Mucosa of stomach (tissue), 1 donor: ENCODE data around the gene MELTF.
A peak's percentile ranks its signal among the peaks of the same experiment; 100 is the strongest.

Source experiments
- H3K27me3 ChIP-seq: one replicate; pipeline ENCODE4 v1.7.0; 2013; ENCODE audit warnings: mild to moderate bottlenecking, low read length; ENCODE audit not compliant: control insufficient read depth, insufficient read depth
- H3K36me3 ChIP-seq: one replicate; pipeline ENCODE4 v1.7.0; 2013; ENCODE audit warnings: low read length; ENCODE audit not compliant: control insufficient read depth, insufficient read depth
- H3K4me1 ChIP-seq: one replicate; pipeline ENCODE4 v1.7.0; 2013; ENCODE audit warnings: mild to moderate bottlenecking, low read length; ENCODE audit not compliant: control insufficient read depth, insufficient read depth
- H3K4me3 ChIP-seq: one replicate; pipeline ENCODE4 v1.7.0; 2013; ENCODE audit warnings: low read length
- H3K9ac ChIP-seq: one replicate; pipeline ENCODE4 v1.7.0; 2013; ENCODE audit warnings: mild to moderate bottlenecking, low read length, moderate library complexity
- H3K9me3 ChIP-seq: one replicate; pipeline ENCODE4 v1.7.0; 2013; ENCODE audit warnings: mild to moderate bottlenecking, low read length, moderate library complexity; ENCODE audit not compliant: control insufficient read depth
- donor health status: Pancreatic carcinoma.

Gene MELTF

GRCh38 chr3:197003461-197004385 lies 25.9 kb downstream of the MELTF start:
- Histone ChIP-seq H3K9ac (peak overlapping the region; percentile 73), H3K27me3 (peaks cover 3% of the 10 kb centered on the region), H3K4me1 (peaks cover 18% of the 10 kb centered on the region), H3K9me3 (no peaks in the 10 kb centered on the region), H3K4me3 (peak overlapping the region; percentile 20), H3K36me3 (no peaks in the 10 kb centered on the region)

DNA sequence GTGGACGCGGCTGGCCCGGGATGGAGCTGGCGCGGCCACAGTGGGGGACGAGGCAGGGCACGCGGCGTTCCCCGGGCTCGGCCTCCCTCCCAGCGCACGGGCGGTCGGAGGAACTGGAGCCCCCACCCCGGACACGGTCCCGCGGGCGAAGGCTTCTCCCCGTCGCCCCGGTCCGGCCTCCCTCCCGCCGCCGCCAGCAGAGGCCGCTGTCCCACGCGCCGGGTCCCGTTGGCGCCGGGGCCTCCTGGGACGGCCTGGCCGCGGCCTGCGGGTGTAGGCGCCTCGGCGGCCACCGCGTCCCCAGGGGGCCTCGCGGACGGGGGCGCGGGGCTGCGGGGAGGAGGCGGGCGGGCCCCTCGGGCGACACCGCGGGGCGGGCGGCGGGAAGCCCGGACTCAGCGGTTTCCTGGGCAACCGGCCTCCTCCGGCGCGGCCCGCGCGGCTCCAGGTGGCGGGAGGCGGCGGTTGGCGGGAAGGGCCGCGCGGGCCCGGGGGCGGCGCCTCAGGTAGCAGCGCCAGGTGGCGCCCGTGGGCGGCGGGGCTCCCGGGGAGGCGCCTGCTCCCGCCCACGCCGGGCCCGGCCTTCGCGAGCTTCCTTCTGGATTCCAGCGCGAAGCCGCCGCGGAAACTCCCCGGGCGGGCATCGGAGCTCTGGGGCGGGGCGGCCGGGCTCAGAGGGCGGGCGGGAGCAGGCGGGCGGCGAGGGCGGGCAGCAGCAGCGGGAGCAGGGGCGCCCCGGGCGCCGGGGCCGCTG lies 26.7 kb downstream of the MELTF start:
- Histone ChIP-seq H3K27me3 (peaks cover 3% of the 10 kb centered on the region), H3K9ac (peak overlapping the region; percentile 67), H3K4me3 (no peak overlapping the region), H3K4me1 (peaks cover 18% of the 10 kb centered on the region), H3K36me3 (no peaks in the 10 kb centered on the region), H3K9me3 (no peaks in the 10 kb centered on the region)

GRCh38 chr3:197001972-197002700 lies 27.5 kb downstream of the MELTF start:
- H3K36me3 ChIP-seq, result no peaks in the 10 kb centered on the region
- peak overlapping the region; percentile 67 for H3K9ac ChIP-seq
- peaks cover 3% of the 10 kb centered on the region for H3K27me3 ChIP-seq
- H3K9me3 ChIP-seq, result no peaks in the 10 kb centered on the region
- no peak overlapping the region for H3K4me3 ChIP-seq
- H3K4me1 ChIP-seq, result peaks cover 12% of the 10 kb centered on the region

DNA sequence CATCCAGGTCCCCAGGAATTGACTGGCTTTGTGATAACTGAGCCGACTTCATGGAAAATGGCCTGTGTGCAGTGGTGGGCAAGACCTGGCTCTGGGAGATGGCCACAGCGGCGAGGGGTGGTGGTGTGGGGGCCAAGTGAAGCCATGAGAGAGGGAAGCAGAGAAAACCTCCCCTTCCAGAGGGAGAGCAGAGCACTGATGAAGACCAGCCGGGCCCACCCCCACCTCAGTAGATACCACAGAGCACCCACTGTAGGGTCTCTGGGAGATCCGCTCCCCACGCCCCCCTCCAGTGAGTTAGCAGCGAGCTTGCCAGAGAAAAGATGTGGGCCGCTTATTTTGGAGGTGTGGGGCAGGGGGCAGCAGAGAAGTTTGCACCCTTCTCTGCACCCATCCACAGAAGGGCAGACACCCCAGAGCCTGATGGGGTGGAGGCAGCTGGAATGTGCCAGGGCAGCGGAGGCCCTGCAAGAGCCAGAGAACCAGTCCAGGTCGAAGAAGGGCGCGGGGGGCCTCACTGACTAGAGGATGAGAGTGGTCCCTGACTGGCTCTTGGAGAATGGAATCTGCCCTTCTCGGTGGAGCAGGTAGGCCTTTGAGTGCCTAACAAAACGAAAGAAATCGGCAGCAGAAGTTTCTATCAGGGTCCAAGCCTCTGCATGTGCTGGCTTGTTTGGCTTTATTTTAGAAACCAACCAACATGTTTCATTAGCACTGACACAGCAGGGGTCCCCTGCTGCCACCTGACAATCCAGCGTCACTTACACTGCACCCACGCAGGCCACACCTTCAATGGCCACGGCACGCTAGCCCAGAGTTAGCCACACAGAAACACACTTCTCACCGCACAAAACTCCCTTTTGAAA lies 28.3 kb downstream of the MELTF start:
- no peak overlapping the region for H3K4me3 ChIP-seq

DNA sequence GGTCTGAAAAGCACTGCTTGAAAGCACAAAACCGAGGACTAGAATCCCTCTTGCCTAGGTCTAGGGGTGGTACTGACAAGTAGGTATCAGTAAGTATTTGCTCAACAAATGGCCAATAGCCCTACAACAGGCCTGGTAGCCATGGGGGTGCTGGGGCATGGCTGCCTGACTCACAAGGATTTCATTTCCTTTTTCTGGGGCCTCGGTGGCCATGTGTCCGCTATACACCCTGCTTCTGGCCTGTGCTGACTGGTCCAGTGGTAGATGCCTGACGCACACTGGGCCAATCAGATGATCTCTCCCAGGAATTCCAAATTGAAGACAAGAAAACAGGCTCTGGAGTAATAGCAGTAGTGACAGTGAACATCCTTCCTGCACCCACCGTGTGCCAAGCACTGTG lies 29.4 kb downstream of the MELTF start:
- Histone ChIP-seq H3K9me3 (no peaks in the 10 kb centered on the region), H3K27me3 (peaks cover 3% of the 10 kb centered on the region), H3K4me1 (peaks cover 9% of the 10 kb centered on the region), H3K9ac (no peak overlapping the region), H3K4me3 (no peak overlapping the region), H3K36me3 (no peaks in the 10 kb centered on the region)

More for the DNA sequence above, 28.3 kb downstream of the MELTF start:
- peak overlapping the region; percentile 67 for H3K9ac ChIP-seq
- no peaks in the 10 kb centered on the region for H3K9me3 ChIP-seq
- no peaks in the 10 kb centered on the region for H3K36me3 ChIP-seq
- H3K4me1 ChIP-seq, result peaks cover 9% of the 10 kb centered on the region
- H3K27me3 ChIP-seq, result peaks cover 3% of the 10 kb centered on the region

DNA sequence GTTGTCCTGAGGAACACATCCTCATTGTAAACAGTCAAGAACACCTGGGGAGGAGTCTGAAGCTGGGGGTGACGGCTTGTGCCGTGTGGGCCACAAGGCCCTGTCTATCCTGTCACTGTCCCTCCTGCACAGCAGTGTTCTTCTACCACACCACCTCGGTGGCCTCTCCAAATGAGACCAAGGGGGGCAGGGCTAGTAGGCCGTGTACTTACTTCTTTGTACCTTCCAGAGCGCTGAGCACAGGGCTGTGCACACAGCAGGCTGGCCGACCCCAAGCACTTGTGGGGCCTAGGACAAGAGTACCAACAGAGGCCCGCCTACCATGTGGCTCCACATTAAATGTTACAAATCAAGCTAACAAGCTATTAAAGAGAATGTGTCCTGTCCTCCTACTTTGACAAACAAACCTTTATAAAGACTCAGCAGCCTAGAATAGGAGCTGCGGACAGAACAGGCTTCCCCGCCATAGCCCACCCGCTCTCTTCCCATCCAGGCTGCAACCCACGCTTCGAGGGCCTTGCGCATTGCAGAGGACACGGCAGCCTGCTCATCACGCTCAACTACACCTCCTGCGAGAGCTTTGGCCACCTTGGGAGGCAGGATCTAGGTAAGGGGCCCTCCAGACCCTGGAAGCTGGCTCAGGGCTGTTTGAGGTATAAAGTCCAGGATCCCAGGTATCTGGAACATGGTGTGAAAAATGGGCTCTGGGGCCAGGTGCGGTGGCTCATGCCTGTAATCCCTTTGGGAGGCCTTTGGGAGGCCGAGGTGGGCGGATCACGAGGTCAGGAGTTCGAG lies 30.5 kb downstream of the MELTF start:
- no peak overlapping the region for H3K4me3 ChIP-seq
- no peaks in the 10 kb centered on the region for H3K9me3 ChIP-seq
- no peaks in the 10 kb centered on the region for H3K27me3 ChIP-seq
- no peaks in the 10 kb centered on the region for H3K36me3 ChIP-seq
- no peak overlapping the region for H3K9ac ChIP-seq
- H3K4me1 ChIP-seq, result peaks cover 7% of the 10 kb centered on the region

- Histone ChIP-seq H3K4me3 (no peak overlapping the region), H3K9me3 (no peaks in the 10 kb centered on the region), H3K27me3 (no peaks in the 10 kb centered on the region), H3K4me1 (no peaks in the 10 kb centered on the region), H3K36me3 (no peaks in the 10 kb centered on the region), H3K9ac (no peak overlapping the region)
Observed at GRCh38 chr3:196997311-196997710, 32.3 kb downstream of the MELTF start.

DNA sequence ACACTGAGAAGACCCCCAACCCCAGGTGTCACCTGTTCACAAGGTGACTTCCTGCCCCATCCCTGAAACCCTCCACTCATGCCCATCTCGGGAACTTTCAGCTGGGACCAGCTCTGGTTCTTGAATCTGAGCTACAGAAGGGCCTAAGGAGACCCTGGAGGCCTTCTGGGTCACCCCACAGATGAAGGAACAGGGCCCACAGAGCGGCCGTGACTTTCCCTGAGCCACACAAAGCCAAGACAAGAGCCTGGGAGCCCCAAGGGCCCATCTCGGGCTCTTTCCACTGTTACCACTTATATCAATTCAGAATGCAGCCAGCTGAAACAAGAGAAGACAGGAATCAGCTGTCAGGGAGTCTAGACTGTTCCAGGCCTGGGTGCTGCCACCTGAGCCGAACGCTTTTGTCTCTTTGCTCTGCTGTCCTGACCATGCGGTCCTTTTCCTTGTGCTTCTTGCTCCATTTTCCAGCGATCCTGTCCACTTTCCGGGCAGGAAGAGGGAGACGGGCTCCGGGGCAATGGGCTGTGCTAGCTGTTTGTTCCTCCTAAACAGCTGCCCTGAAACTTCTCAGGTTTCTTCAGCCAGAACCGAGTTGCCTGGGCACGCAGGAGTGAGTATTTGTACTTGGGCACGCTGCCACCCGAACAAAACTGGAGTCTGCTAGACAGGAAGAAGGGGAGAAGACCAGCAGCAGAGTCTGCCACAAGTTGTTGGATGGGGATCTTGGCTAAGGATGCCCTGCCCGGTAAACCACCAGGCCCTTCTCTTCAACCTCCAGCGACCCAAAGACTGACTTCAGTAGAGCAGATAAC lies 33.0 kb downstream of the MELTF start:
- H3K4me3 ChIP-seq, result no peak overlapping the region
- no peaks in the 10 kb centered on the region for H3K9me3 ChIP-seq
- H3K27me3 ChIP-seq, result no peaks in the 10 kb centered on the region
- no peaks in the 10 kb centered on the region for H3K36me3 ChIP-seq
- H3K9ac ChIP-seq, result no peak overlapping the region
- H3K4me1 ChIP-seq, result no peaks in the 10 kb centered on the region

- H3K4me3 ChIP-seq, result no peak overlapping the region
- no peaks in the 10 kb centered on the region for H3K27me3 ChIP-seq
- no peaks in the 10 kb centered on the region for H3K36me3 ChIP-seq
- H3K9me3 ChIP-seq, result no peaks in the 10 kb centered on the region
- no peak overlapping the region for H3K9ac ChIP-seq
- H3K4me1 ChIP-seq, result no peaks in the 10 kb centered on the region
Observed at GRCh38 chr3:196995646-196996355, 33.8 kb downstream of the MELTF start.

DNA sequence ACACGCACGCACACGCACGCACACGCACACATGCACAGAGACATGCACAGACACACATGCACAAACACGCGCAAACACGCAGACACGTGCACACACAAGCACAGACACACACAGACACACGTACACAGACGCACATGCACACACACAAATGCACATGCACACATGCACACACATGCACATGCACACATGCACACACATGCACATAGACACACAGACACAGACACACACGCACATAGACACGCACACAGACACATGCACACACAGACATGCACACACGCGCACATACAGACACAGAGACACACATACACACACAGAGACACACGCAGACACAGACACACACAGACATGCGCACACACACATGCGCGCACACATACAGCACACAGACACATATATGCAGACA lies 34.6 kb downstream of the MELTF start:
- no peaks in the 10 kb centered on the region for H3K9me3 ChIP-seq
- H3K4me3 ChIP-seq, result no peak overlapping the region
- no peak overlapping the region for H3K9ac ChIP-seq
- no peaks in the 10 kb centered on the region for H3K36me3 ChIP-seq
- no peaks in the 10 kb centered on the region for H3K4me1 ChIP-seq
- H3K27me3 ChIP-seq, result no peaks in the 10 kb centered on the region
